ENCODE measurements around the gene RASEF. TPM values are rescaled to one million over a fixed set of nuclear protein-coding genes. Genes with fewer than 3 reads are reported as not detected.
"Not testable (repeated sequence)": the region's sequence is repeated elsewhere in the genome, so short reads cannot be mapped to it uniquely, and the experiment has no call there.

The RASEF gene
- total RNA-seq, 4 donors from 2014 or later: 0.40 to 9.9 (median 0.81) TPM

- no peaks in the 10 kb centered on the region for H3K36me3 ChIP-seq
- no peaks in the 10 kb centered on the region for H3K4me1 ChIP-seq
- no peak for TF ChIP-seq POLR2A (IDR thresholded peaks at IDR 0.05)
- TF ChIP-seq, protein P1, sequence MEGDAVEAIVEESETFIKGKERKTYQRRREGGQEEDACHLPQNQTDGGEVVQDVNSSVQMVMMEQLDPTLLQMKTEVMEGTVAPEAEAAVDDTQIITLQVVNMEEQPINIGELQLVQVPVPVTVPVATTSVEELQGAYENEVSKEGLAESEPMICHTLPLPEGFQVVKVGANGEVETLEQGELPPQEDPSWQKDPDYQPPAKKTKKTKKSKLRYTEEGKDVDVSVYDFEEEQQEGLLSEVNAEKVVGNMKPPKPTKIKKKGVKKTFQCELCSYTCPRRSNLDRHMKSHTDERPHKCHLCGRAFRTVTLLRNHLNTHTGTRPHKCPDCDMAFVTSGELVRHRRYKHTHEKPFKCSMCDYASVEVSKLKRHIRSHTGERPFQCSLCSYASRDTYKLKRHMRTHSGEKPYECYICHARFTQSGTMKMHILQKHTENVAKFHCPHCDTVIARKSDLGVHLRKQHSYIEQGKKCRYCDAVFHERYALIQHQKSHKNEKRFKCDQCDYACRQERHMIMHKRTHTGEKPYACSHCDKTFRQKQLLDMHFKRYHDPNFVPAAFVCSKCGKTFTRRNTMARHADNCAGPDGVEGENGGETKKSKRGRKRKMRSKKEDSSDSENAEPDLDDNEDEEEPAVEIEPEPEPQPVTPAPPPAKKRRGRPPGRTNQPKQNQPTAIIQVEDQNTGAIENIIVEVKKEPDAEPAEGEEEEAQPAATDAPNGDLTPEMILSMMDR (IDR thresholded peaks at IDR 0.05): no peak
- no peak for DNase-seq
- no peak overlapping the region for H3K4me3 ChIP-seq
- intact Hi-C loops (cut with DNase I; ENCODE audit: low total_unique reads): no loop called here
- no peak overlapping the region for H3K27ac ChIP-seq
- H3K9me3 ChIP-seq: no peaks in the 10 kb centered on the region
- H3K27me3 ChIP-seq: no peaks in the 10 kb centered on the region
Observed at GRCh38 chr9:82934949-82935348, 128.0 kb downstream of the RASEF start.

- H3K36me3 ChIP-seq; H3K4me1 ChIP-seq; H3K27me3 ChIP-seq; H3K9me3 ChIP-seq; DNase-seq; intact Hi-C loops (cut with DNase I; ENCODE audit: low total_unique reads); H3K4me3 ChIP-seq; H3K27ac ChIP-seq: not testable (repeated sequence)
Observed at GRCh38 chr9:82934025-82934424, 128.9 kb downstream of the RASEF start.

GRCh38 chr9:82930116-82930515 is 132.8 kb downstream of the RASEF start:
- Histone ChIP-seq H3K4me1 (no peaks in the 10 kb centered on the region), H3K27me3 (no peaks in the 10 kb centered on the region), H3K27ac (no peak overlapping the region), H3K36me3 (no peaks in the 10 kb centered on the region), H3K9me3 (no peaks in the 10 kb centered on the region), H3K4me3 (no peak overlapping the region)
- DNase-seq: no peak
- intact Hi-C loops (cut with DNase I; ENCODE audit: low total_unique reads): no loop called here
- TF ChIP-seq, protein P1 (IDR thresholded peaks at IDR 0.05): no peak
- TF ChIP-seq POLR2A (IDR thresholded peaks at IDR 0.05): no peak

Data from uterus (tissue), 4 donors.